Sigmoid colon (tissue), 4 donors: Measurements from ENCODE around the gene C14orf180.

Source experiments
- EP300 ChIP-seq, 4 donors: sonication (generic); formaldehyde crosslinking; IDR thresholded peaks; one replicate each; pipeline ENCODE4 v1.6.1; 2017; ENCODE audit warnings: antibody characterized with exemption in 4 of 4
- POLR2A ChIP-seq, 2 donors: fragments of 450-650 bp; IDR thresholded peaks; one replicate each; pipeline ENCODE4 v1.6.1; 2016; ENCODE audit warnings: antibody characterized with exemption in 2 of 2, mild to moderate bottlenecking in 2 of 2, moderate library complexity in 2 of 2
- TF ChIP-seq, protein P1 (sequence below), 4 experiments: fragments of 450-650 bp in 3 of 4; fragments of 200-600 bp in 1 of 4; IDR thresholded peaks; one replicate each; pipeline ENCODE4 v1.5.1; 2016 to 2019; ENCODE audit warnings: antibody characterized with exemption in 4 of 4, mild to moderate bottlenecking in 3 of 4, moderate library complexity in 2 of 4

DNA sequence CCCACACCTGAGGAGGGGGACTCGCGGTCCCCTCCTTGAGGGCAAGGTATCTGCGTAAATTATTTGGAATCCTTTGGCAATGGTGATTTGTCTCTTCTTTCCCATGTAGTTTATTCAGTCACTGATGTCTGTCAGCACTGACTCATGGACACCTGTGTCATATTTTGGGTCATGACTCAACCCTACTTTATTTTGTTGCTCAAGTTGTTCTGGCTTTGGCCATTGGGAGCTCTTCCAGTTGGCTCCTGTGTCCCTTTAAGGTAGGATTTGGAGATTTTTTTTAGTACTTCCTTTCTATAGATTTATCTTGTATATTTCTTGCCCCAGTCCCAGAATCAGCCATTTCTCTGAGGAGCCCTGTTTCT is 47.4 kb upstream of the C14orf180 start:
- TF ChIP-seq, protein P1, sequence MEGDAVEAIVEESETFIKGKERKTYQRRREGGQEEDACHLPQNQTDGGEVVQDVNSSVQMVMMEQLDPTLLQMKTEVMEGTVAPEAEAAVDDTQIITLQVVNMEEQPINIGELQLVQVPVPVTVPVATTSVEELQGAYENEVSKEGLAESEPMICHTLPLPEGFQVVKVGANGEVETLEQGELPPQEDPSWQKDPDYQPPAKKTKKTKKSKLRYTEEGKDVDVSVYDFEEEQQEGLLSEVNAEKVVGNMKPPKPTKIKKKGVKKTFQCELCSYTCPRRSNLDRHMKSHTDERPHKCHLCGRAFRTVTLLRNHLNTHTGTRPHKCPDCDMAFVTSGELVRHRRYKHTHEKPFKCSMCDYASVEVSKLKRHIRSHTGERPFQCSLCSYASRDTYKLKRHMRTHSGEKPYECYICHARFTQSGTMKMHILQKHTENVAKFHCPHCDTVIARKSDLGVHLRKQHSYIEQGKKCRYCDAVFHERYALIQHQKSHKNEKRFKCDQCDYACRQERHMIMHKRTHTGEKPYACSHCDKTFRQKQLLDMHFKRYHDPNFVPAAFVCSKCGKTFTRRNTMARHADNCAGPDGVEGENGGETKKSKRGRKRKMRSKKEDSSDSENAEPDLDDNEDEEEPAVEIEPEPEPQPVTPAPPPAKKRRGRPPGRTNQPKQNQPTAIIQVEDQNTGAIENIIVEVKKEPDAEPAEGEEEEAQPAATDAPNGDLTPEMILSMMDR (IDR thresholded peaks at IDR 0.05): no peak
- no peak for TF ChIP-seq POLR2A (IDR thresholded peaks at IDR 0.05)
- TF ChIP-seq EP300 (IDR thresholded peaks at IDR 0.05): no peak
